HG02588 (cell line): ENCODE measurements around the gene PPP6C.
"Not testable (repeated sequence)": the region's sequence is repeated elsewhere in the genome, so short reads cannot be mapped to it uniquely, and the experiment has no call there.

ENCODE experiments used
- ATAC-seq: cut with Tn5 transposase; IDR thresholded peaks from one replicate; pipeline ENCODE4 v1.9.1; 2021; ENCODE audit warnings: mild to moderate bottlenecking, moderate library complexity; ENCODE audit not compliant: unreplicated experiment

PPP6C gene

GRCh38 chr9:125189361-125190289 is at the start of gene PPP6C:
Gene PPP6C, minus strand, starts transcription at chr9:125189803. Its CDS starts 85 bp downstream, at chr9:125189718.
- peak; percentile 95 for ATAC-seq

GRCh38 chr9:125238915-125239446 is 49.4 kb upstream of the PPP6C start:
- ATAC-seq: no peak

GRCh38 chr9:125238127-125238914 is 48.7 kb upstream of the PPP6C start:
- ATAC-seq: no peak

- not testable (repeated sequence) for ATAC-seq
These were observed 47.0 kb upstream of the PPP6C start for GRCh38 chr9:125236520-125237159.

GRCh38 chr9:125235804-125236519 is 46.4 kb upstream of the PPP6C start:
- ATAC-seq: no peak

GRCh38 chr9:125234099-125234498 is 44.5 kb upstream of the PPP6C start:
- ATAC-seq: not testable (repeated sequence)

- ATAC-seq: no peak
These were observed 44.1 kb upstream of the PPP6C start for GRCh38 chr9:125233678-125234077.

- ATAC-seq: no peak
These were observed 38.2 kb upstream of the PPP6C start for GRCh38 chr9:125227761-125228160.

GRCh38 chr9:125224858-125225257 is 35.3 kb upstream of the PPP6C start:
- ATAC-seq: not testable (repeated sequence)

GRCh38 chr9:125218621-125219020 is 29.0 kb upstream of the PPP6C start:
- no peak for ATAC-seq

GRCh38 chr9:125214186-125214585 is 24.6 kb upstream of the PPP6C start:
- ATAC-seq: no peak

- no peak for ATAC-seq
These were observed 14.9 kb upstream of the PPP6C start for GRCh38 chr9:125204477-125204876.

- no peak for ATAC-seq
These were observed 13.4 kb upstream of the PPP6C start for GRCh38 chr9:125202846-125203618.

GRCh38 chr9:125200216-125201047 is 10.8 kb upstream of the PPP6C start, which contains the start of gene RABEPK:
Gene RABEPK, plus strand, starts transcription at chr9:125200542. Its CDS starts 2,472 bp downstream, at chr9:125203014.
- ATAC-seq: peak; percentile 97

GRCh38 chr9:125195591-125195990 is 6.0 kb upstream of the PPP6C start:
- ATAC-seq: not testable (repeated sequence)

GRCh38 chr9:125194466-125194865 is 4.9 kb upstream of the PPP6C start:
- ATAC-seq: not testable (repeated sequence)

- ATAC-seq: no peak
These were observed 778 bp upstream of the PPP6C start for GRCh38 chr9:125190361-125190801.

- ATAC-seq: peak; percentile 5
These were observed 617 bp downstream of the PPP6C start for GRCh38 chr9:125189011-125189360.

GRCh38 chr9:125183561-125183960 is 6.0 kb downstream of the PPP6C start:
- ATAC-seq: no peak
